Vagina (tissue), 2 donors: ENCODE results near the gene C17orf107. TPM values are rescaled to one million over a fixed set of nuclear protein-coding genes. Genes with fewer than 3 reads are reported as not detected.
A peak's percentile ranks its signal among the peaks of the same experiment; 100 is the strongest.
"Not testable (repeated sequence)": the region's sequence is repeated elsewhere in the genome, so short reads cannot be mapped to it uniquely, and the experiment has no call there.

Experiments
- DNase-seq, 2 donors: peaks; one replicate each; pipeline ENCODE4 v3.0.0-alpha.2; 2017; ENCODE audit errors: extremely low spot score in 2 of 2
- H3K27ac ChIP-seq: fragments of 200-600 bp; sonication (generic); one replicate; pipeline ENCODE4 v1.5.1; 2019
- H3K27me3 ChIP-seq: fragments of 200-600 bp; sonication (generic); one replicate; pipeline ENCODE4 v1.5.1; 2019
- H3K36me3 ChIP-seq, 2 donors: fragments of 200-600 bp; sonication (generic); one replicate each; pipeline ENCODE4 v1.5.1; 2017 to 2019
- H3K4me1 ChIP-seq: fragments of 200-600 bp; sonication (generic); one replicate; pipeline ENCODE4 v1.5.1; 2019
- H3K4me3 ChIP-seq, 2 donors: fragments of 200-600 bp; sonication (generic); 1 replicate in 1 of 2; 2 replicates in 1 of 2; pipeline ENCODE4 v1.5.1; 2016 to 2019
- H3K9me3 ChIP-seq: fragments of 200-600 bp; sonication (generic); one replicate; pipeline ENCODE4 v1.5.1; 2019
- CTCF ChIP-seq, 3 experiments: fragments of 450-650 bp in 2 of 3; fragments of 200-600 bp in 1 of 3; sonication (generic) in 1 of 3; IDR thresholded peaks; one replicate each; pipeline ENCODE4 v1.5.1; 2017 to 2019; ENCODE audit warnings: antibody characterized with exemption in 3 of 3, mild to moderate bottlenecking in 2 of 3, moderate library complexity in 2 of 3
- POLR2A ChIP-seq, 2 donors: fragments of 450-650 bp; IDR thresholded peaks; one replicate each; pipeline ENCODE4 v1.6.1; 2017; ENCODE audit warnings: antibody characterized with exemption in 2 of 2, mild to moderate bottlenecking in 2 of 2, moderate library complexity in 2 of 2
- POLR2AphosphoS5 ChIP-seq, 2 donors: sonication (generic); formaldehyde crosslinking; IDR thresholded peaks; one replicate each; pipeline ENCODE4 v1.9.0; 2017; ENCODE audit warnings: antibody characterized with exemption in 2 of 2, mild to moderate bottlenecking in 2 of 2, low read depth in 1 of 2; ENCODE audit not compliant: insufficient read depth in 1 of 2
- intact Hi-C: fragments of 100-400 bp; cut with DNase I; formaldehyde crosslinking; loops from one replicate; pipeline ENCODE4 v1.15.1; 2023
- total RNA-seq: library from RNA; depleted of rRNA; stranded (reverse); fragments of >200 nt; gene quantifications from one replicate; pipeline ENCODE4 v1.2.3, GENCODE V29; 2016

C17orf107 gene
- total RNA-seq, 1 donor from 2014 or later = 1.7 TPM

GRCh38 chr17:4901108-4901647 is 1.8 kb downstream of the C17orf107 start:
- H3K27me3 ChIP-seq = no peaks in the 10 kb centered on the region
- intact Hi-C loops = loop anchor here (10.0 kb wide), 1 partner anchor 164 kb away; no protein-coding TSS in a partner anchor
- peak overlapping the region; percentile 42 for H3K27ac ChIP-seq
- H3K4me3 ChIP-seq = peak overlapping the region; percentile 4 to 56
- TF ChIP-seq CTCF (IDR thresholded peaks at IDR 0.05) (no peak), POLR2A (IDR thresholded peaks at IDR 0.05) (no peak), POLR2AphosphoS5 (IDR thresholded peaks at IDR 0.05; ENCODE audit: insufficient read depth in 1 of 2, low read depth in 1 of 2) (no peak)
- no peak for DNase-seq
- H3K4me1 ChIP-seq = peaks cover 29% of the 10 kb centered on the region
- peaks cover 0 to 15% of the 10 kb centered on the region in 2 donors for H3K36me3 ChIP-seq
- no peaks in the 10 kb centered on the region for H3K9me3 ChIP-seq

GRCh38 chr17:4901648-4902344 is 2.5 kb downstream of the C17orf107 start:
- no peak for DNase-seq
- Histone ChIP-seq H3K27ac (peak overlapping the region; percentile 42), H3K4me1 (peaks cover 29% of the 10 kb centered on the region), H3K9me3 (no peaks in the 10 kb centered on the region), H3K4me3 (peak overlapping the region in 1 of 2 donors; percentile 4), H3K36me3 (peaks cover 0 to 9% of the 10 kb centered on the region in 2 donors), H3K27me3 (no peaks in the 10 kb centered on the region)
- intact Hi-C loops = loop anchor here (10.0 kb wide), 1 partner anchor 163 kb away; no protein-coding TSS in a partner anchor
- no peak for TF ChIP-seq CTCF (IDR thresholded peaks at IDR 0.05)
- no peak for TF ChIP-seq POLR2A (IDR thresholded peaks at IDR 0.05)
- no peak for TF ChIP-seq POLR2AphosphoS5 (IDR thresholded peaks at IDR 0.05; ENCODE audit: insufficient read depth in 1 of 2, low read depth in 1 of 2)

- Histone ChIP-seq H3K27me3 (no peaks in the 10 kb centered on the region), H3K9me3 (no peaks in the 10 kb centered on the region), H3K4me1 (peaks cover 29% of the 10 kb centered on the region), H3K36me3 (peaks cover 0 to 1% of the 10 kb centered on the region in 2 donors), H3K4me3 (no peak overlapping the region), H3K27ac (peak overlapping the region; percentile 42)
- no peak for TF ChIP-seq POLR2AphosphoS5 (IDR thresholded peaks at IDR 0.05; ENCODE audit: insufficient read depth in 1 of 2, low read depth in 1 of 2)
- no peak for TF ChIP-seq POLR2A (IDR thresholded peaks at IDR 0.05)
- TF ChIP-seq CTCF (IDR thresholded peaks at IDR 0.05) = no peak
- intact Hi-C loops = loop anchor here (10.0 kb wide), 1 partner anchor 162 kb away; no protein-coding TSS in a partner anchor
- DNase-seq = no peak
Measured at GRCh38 chr17:4902540-4902939, 3.2 kb downstream of the C17orf107 start.

GRCh38 chr17:4903051-4903818 is 3.9 kb downstream of the C17orf107 start, which contains the start of gene CHRNE:
CHRNE (minus strand) TSS chr17:4903098; CDS start chr17:4903063, 35 bp downstream.
- DNase-seq = no peak
- Histone ChIP-seq H3K4me3 (no peak within 1 kb of the TSS), H3K4me1 (peaks cover 32% of the 10 kb centered on the region), H3K27ac (peak within 1 kb of the TSS; percentile 42), H3K9me3 (no peaks in the 10 kb centered on the region), H3K36me3 (no peaks in the 10 kb centered on the region), H3K27me3 (no peaks in the 10 kb centered on the region)
- TF ChIP-seq POLR2A (IDR thresholded peaks at IDR 0.05) = no peak
- peak in 2 of 3 experiments; percentile 27 to 69 for TF ChIP-seq CTCF (IDR thresholded peaks at IDR 0.05)
- TF ChIP-seq POLR2AphosphoS5 (IDR thresholded peaks at IDR 0.05; ENCODE audit: insufficient read depth in 1 of 2, low read depth in 1 of 2) = no peak
- intact Hi-C loops = loop anchor here (10.0 kb wide), 1 partner anchor 162 kb away; no protein-coding TSS in a partner anchor

- H3K27me3 ChIP-seq, DNase-seq, H3K9me3 ChIP-seq, H3K4me3 ChIP-seq, H3K27ac ChIP-seq, H3K36me3 ChIP-seq: not testable (repeated sequence)
- peaks cover 27% of the 10 kb centered on the region for H3K4me1 ChIP-seq
- intact Hi-C loops = loop anchor here (5.0 to 10.0 kb wide), 2 partner anchors 76 to 158 kb away; no protein-coding TSS in a partner anchor
Measured at GRCh38 chr17:4906642-4907041, 7.3 kb downstream of the C17orf107 start.
